Astrocyte (in vitro differentiated cells and primary cell): Measurements from ENCODE around the gene RAP1GAP. TPM values are rescaled to one million over a fixed set of nuclear protein-coding genes. Genes with fewer than 3 reads are reported as not detected.

Experiments
- DNase-seq: peaks from one replicate; pipeline ENCODE4 v3.0.0-alpha.2; 2010; ENCODE audit warnings: low read depth
- FAIRE-seq: peaks from 2 replicates; lab custom pipeline; 2011; peaks lifted over from hg19 to GRCh38; lab: Jason Lieb, UNC
- H2AFZ ChIP-seq: 2 replicates; pipeline ENCODE4 v1.6.0; 2012; ENCODE audit warnings: low read depth, low read length, inconsistent platforms
- H3K27ac ChIP-seq: 2 replicates; pipeline ENCODE4 v1.5.1; 2011; ENCODE audit warnings: low read depth, low read length, inconsistent platforms
- H3K27me3 ChIP-seq: 2 replicates; pipeline ENCODE4 v1.6.0; 2011; ENCODE audit warnings: low read length, inconsistent platforms; ENCODE audit not compliant: insufficient read depth
- H3K36me3 ChIP-seq: 2 replicates; pipeline ENCODE4 v1.5.1; 2011; ENCODE audit warnings: low read length, inconsistent platforms; ENCODE audit not compliant: insufficient read depth
- H3K4me1 ChIP-seq: 2 replicates; pipeline ENCODE4 v1.5.1; 2011; ENCODE audit warnings: low read length, inconsistent platforms; ENCODE audit not compliant: insufficient read depth
- H3K4me2 ChIP-seq: 2 replicates; pipeline ENCODE4 v1.6.0; 2012; ENCODE audit warnings: low read length, inconsistent platforms
- H3K4me3 ChIP-seq: 2 replicates; pipeline ENCODE4 v1.5.1; 2011; ENCODE audit warnings: low read depth, mild to moderate bottlenecking, low read length, inconsistent platforms; ENCODE audit not compliant: insufficient read depth
- H3K79me2 ChIP-seq: 2 replicates; pipeline ENCODE4 v1.6.0; 2012; ENCODE audit warnings: mild to moderate bottlenecking, low read length, inconsistent platforms; ENCODE audit not compliant: insufficient read depth
- H3K9ac ChIP-seq: 2 replicates; pipeline ENCODE4 v1.6.0; 2012; ENCODE audit warnings: mild to moderate bottlenecking, low read length, inconsistent platforms
- H3K9me3 ChIP-seq: 2 replicates; pipeline ENCODE4 v1.5.1; 2012; ENCODE audit warnings: low read depth, mild to moderate bottlenecking, low read length, inconsistent platforms; ENCODE audit not compliant: insufficient read depth
- H4K20me1 ChIP-seq: 2 replicates; pipeline ENCODE4 v1.6.0; 2012; ENCODE audit warnings: low read length, inconsistent platforms; ENCODE audit not compliant: insufficient read depth
- H3K27ac Mint-ChIP-seq: one replicate; pipeline ENCODE4 v1.8.0; 2021; ENCODE audit warnings: mild to moderate bottlenecking, mixed read lengths; ENCODE audit not compliant: unreplicated experiment
- H3K27me3 Mint-ChIP-seq: one replicate; pipeline ENCODE4 v1.8.0; 2021; ENCODE audit warnings: low read depth, mixed read lengths; ENCODE audit not compliant: unreplicated experiment
- H3K36me3 Mint-ChIP-seq: one replicate; pipeline ENCODE4 v1.8.0; 2021; ENCODE audit warnings: low read depth, mixed read lengths; ENCODE audit not compliant: unreplicated experiment
- H3K4me1 Mint-ChIP-seq: one replicate; pipeline ENCODE4 v1.8.0; 2021; ENCODE audit warnings: low read depth, mixed read lengths; ENCODE audit not compliant: unreplicated experiment
- H3K4me3 Mint-ChIP-seq: one replicate; pipeline ENCODE4 v1.8.0; 2021; ENCODE audit warnings: mild to moderate bottlenecking, moderate library complexity, mixed read lengths; ENCODE audit not compliant: unreplicated experiment
- H3K9me3 Mint-ChIP-seq: one replicate; pipeline ENCODE4 v1.8.0; 2021; ENCODE audit warnings: mild to moderate bottlenecking, mixed read lengths; ENCODE audit not compliant: unreplicated experiment
- CTCF ChIP-seq: IDR thresholded peaks from 2 replicates; pipeline ENCODE4 v1.5.1; 2011; ENCODE audit warnings: low read depth, mild to moderate bottlenecking, inconsistent platforms, low read length, moderate library complexity; ENCODE audit not compliant: insufficient read depth
- EZH2 ChIP-seq: IDR thresholded peaks from 2 replicates; pipeline ENCODE4 v1.6.1; 2012; ENCODE audit warnings: mild to moderate bottlenecking, low read length, inconsistent platforms; ENCODE audit not compliant: insufficient read depth
- total RNA-seq: library from RNA; stranded (reverse); gene quantifications from 2 replicates; pipeline ENCODE4 v1.2.1, GENCODE V29; 2021

The RAP1GAP gene
- total RNA-seq, 1 donor from 2014 or later = 3.2 TPM

- H3K4me3 ChIP-seq = no peak overlapping the region
- H3K36me3 ChIP-seq = no peaks in the 10 kb centered on the region
- peak overlapping the region; percentile 12 for H2AFZ ChIP-seq
- peak overlapping the region; percentile 36 for H3K9ac ChIP-seq
- H3K4me1 Mint-ChIP-seq = peaks cover 15% of the 10 kb centered on the region
- peak overlapping the region; percentile 22 for H3K27ac Mint-ChIP-seq
- FAIRE-seq (no peak), DNase-seq (peak; percentile 79)
- H4K20me1 ChIP-seq = no peaks in the 10 kb centered on the region
- H3K9me3 Mint-ChIP-seq = peaks cover 3% of the 10 kb centered on the region
- H3K4me1 ChIP-seq = peaks cover 23% of the 10 kb centered on the region
- H3K27ac ChIP-seq = no peak overlapping the region
- H3K4me3 Mint-ChIP-seq = no peak overlapping the region
- H3K4me2 ChIP-seq = peak overlapping the region; percentile 54
- TF ChIP-seq CTCF = no peak
- no peak for TF ChIP-seq EZH2
- H3K79me2 ChIP-seq = no peaks in the 10 kb centered on the region
- H3K27me3 ChIP-seq = peaks cover 5% of the 10 kb centered on the region
- peaks cover 3% of the 10 kb centered on the region for H3K9me3 ChIP-seq
- H3K27me3 Mint-ChIP-seq = peaks cover 26% of the 10 kb centered on the region
- H3K36me3 Mint-ChIP-seq = no peaks in the 10 kb centered on the region
Observed at GRCh38 chr1:21586846-21587601, 82.1 kb downstream of the RAP1GAP start.

- Histone ChIP-seq H2AFZ (peak overlapping the region; percentile 6), H3K79me2 (no peaks in the 10 kb centered on the region), H3K27me3 (peaks cover 5% of the 10 kb centered on the region), H3K4me3 (no peak overlapping the region), H3K9me3 (peaks cover 3% of the 10 kb centered on the region), H4K20me1 (no peaks in the 10 kb centered on the region), H3K4me2 (peak overlapping the region; percentile 54), H3K36me3 (no peaks in the 10 kb centered on the region), H3K27ac (no peak overlapping the region), H3K9ac (peak overlapping the region; percentile 36), H3K4me1 (peaks cover 23% of the 10 kb centered on the region)
- Mint-ChIP-seq H3K36me3 (no peaks in the 10 kb centered on the region), H3K4me1 (peaks cover 15% of the 10 kb centered on the region), H3K4me3 (no peak overlapping the region), H3K27ac (peak overlapping the region; percentile 22), H3K27me3 (peaks cover 21% of the 10 kb centered on the region), H3K9me3 (peaks cover 3% of the 10 kb centered on the region)
- FAIRE-seq (no peak), DNase-seq (no peak)
- TF ChIP-seq EZH2 (no peak), CTCF (no peak)
Observed at GRCh38 chr1:21586222-21586621, 82.9 kb downstream of the RAP1GAP start.

GRCh38 chr1:21585037-21585436 is 84.1 kb downstream of the RAP1GAP start:
- Histone ChIP-seq H3K4me1 (peaks cover 23% of the 10 kb centered on the region), H3K9me3 (peaks cover 3% of the 10 kb centered on the region), H3K4me3 (no peak overlapping the region), H3K79me2 (no peaks in the 10 kb centered on the region), H3K36me3 (no peaks in the 10 kb centered on the region), H4K20me1 (no peaks in the 10 kb centered on the region), H3K27ac (no peak overlapping the region), H3K4me2 (no peak overlapping the region), H3K9ac (no peak overlapping the region), H3K27me3 (no peaks in the 10 kb centered on the region), H2AFZ (peak overlapping the region; percentile 54)
- Mint-ChIP-seq H3K4me1 (peaks cover 15% of the 10 kb centered on the region), H3K27ac (peak overlapping the region; percentile 75), H3K9me3 (peaks cover 3% of the 10 kb centered on the region), H3K4me3 (no peak overlapping the region), H3K36me3 (no peaks in the 10 kb centered on the region), H3K27me3 (peaks cover 16% of the 10 kb centered on the region)
- FAIRE-seq = no peak
- no peak for TF ChIP-seq CTCF
- no peak for TF ChIP-seq EZH2
- no peak for DNase-seq
